GM18507 (cell line): ENCODE results near the gene SLC15A3.

Experiments used
- DNase-seq: peaks from one replicate; pipeline ENCODE4 v3.0.0; 2011; ENCODE audit warnings: low read depth; ENCODE audit not compliant: insufficient read length; ENCODE audit errors: extremely low spot score
- FAIRE-seq: peaks from 2 replicates; lab custom pipeline; 2011; peaks lifted over from hg19 to GRCh38; lab: Jason Lieb, UNC

The SLC15A3 gene

GRCh38 chr11:60951904-60952741 is at the start of gene SLC15A3:
TSS of gene SLC15A3 (minus strand) at chr11:60952176. CDS start at chr11:60951551, 625 bp downstream.
- FAIRE-seq, result peak; percentile 95
- DNase-seq, result peak; percentile 65

GRCh38 chr11:61000426-61000825 is 48.5 kb upstream of the SLC15A3 start:
- DNase-seq (no peak), FAIRE-seq (no peak)

GRCh38 chr11:60996381-60997138 is 44.6 kb upstream of the SLC15A3 start:
- DNase-seq, result no peak
- FAIRE-seq, result no peak

DNA sequence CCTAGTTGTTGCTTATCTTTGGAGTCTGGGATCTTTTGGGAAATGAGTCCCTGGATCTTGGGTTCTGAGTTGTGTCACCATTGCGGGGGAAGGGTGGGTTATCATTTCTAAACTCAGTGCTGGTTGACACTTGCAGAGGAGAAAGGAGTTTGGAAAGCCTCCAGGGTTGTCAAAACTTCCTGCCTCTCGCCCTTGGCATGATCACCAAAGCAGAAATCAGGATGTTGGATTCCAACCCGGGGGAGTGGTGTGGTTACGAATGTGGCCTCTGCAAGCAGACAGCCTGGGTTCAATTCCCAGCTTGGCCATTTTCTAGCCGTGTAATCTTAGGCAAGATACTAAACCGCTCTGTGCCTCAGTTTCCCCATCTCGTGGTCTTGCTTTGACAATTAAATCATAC is 43.8 kb upstream of the SLC15A3 start:
- DNase-seq, result no peak
- FAIRE-seq, result no peak

DNA sequence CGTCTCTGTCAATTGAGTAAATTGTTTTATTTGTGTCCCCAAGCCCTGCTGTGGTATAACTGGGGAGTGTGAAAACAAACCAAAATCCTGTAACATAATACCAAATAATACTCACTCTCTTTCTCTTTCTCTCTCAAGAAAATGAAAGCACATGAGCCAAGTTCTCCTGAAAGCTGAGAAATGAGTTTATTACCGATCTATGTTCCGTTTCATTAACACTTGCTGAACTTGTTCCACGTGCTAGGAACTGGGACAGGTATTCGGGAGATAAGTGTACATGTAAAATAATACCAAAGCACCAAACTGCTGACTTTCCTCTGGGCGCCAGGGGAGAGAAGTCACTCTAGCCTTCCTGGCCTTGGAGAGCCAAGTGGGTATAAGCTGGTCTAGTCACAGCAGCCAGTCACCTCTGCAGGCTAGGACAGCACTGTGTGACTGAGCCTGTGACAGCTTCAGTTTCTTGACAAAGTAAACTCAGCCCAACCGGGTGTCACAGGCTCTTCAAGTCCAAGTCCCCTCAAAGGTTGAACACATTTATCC is 42.6 kb upstream of the SLC15A3 start:
- no peak for FAIRE-seq

DNA sequence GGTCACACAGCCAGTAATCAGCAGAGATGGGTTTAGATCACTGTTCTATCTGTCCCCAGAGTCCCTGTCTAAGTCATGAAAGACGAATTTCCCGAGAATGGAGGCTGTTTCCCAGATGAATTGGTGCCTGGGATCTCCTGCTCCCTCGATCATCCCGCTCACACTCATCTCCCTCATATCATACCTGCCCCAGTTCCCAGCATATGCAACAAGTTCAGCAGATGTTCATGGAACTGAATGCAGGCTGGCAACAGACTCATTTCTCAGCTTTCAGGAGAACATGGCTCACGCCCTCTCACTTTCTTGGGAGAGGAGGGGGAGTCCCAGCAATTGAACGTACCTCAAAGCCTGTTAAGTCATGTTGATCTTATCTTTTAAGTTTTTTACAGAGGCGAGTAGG is 41.6 kb upstream of the SLC15A3 start:
- FAIRE-seq, result no peak
- no peak for DNase-seq

More for the DNA sequence above, 42.6 kb upstream of the SLC15A3 start:
- DNase-seq, result no peak

DNA sequence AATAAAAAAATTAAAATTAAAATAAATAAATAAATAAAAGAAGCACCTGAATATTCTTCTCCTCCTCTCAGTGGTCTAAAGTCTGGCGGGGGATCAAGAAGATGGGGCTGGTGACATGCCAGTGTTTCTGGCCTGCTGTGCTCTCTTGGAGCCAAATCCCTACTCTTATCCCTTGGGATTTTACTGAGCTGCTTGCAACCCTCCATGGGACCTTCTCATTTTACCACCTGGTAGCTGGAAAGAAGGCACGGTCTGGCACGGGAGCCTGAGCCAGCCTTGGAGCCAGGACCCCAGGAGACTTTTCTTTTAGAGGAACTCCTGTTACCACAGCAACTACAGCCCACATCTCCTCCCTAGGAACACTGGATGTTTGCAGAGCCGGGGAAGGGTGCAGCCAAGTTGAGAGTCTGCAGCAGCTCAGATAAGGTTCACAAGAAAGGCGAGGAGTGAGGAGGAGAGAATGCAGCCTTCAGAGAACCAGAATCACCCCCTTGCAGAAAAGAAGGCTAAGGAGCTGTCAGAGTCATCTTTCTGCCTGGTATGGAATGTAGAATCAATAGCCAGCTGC is 41.0 kb upstream of the SLC15A3 start:
- FAIRE-seq (no peak), DNase-seq (no peak)

DNA sequence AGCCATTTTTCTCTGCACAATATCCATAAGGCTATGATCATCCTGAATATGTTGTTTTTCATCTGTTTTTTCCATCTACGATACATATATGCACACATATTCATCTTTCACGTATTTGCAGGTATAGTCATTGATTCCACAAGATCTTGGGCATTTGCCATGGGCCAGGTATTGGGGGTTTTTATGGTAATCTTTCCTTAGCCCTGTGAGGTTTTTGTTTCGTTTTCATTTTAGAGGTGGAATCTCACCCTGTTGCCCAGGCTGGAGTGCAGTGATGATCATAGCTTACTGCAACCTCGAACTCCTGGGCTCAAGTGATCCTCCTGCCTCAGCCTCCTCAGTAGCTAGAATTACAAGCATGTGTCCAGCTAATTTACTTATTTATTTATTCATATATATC is 39.5 kb upstream of the SLC15A3 start:
- FAIRE-seq, result no peak
- DNase-seq, result no peak

DNA sequence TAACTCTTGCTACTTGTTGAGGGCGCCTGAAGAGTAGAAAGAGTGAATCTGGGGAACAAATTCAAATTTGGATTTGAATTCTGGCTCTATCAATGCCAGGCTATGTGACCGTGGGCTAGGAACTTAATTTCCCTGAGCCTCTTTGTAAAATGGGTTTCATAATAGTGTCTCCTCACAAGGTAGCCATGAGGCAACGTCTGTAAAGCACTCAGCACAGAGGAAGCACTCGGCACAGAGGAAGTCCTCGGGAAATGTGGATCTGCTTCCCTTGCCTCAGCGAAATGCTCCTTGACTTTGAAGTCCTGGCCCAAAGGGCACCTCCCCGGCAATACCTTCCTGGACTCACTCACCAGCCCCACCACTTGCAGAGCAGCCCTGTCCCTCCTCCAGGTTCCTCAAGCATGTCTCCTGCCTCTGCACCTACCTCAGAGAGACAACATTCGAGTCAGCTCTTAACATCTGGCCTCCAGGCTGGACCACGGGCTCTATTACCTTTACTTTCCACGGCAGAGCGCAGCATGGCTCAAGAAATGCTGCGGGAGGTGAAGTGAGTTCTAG is 37.2 kb upstream of the SLC15A3 start:
- no peak for DNase-seq
- FAIRE-seq, result peak; percentile 12

GRCh38 chr11:60988658-60989057 is 36.7 kb upstream of the SLC15A3 start:
- no peak for FAIRE-seq

DNA sequence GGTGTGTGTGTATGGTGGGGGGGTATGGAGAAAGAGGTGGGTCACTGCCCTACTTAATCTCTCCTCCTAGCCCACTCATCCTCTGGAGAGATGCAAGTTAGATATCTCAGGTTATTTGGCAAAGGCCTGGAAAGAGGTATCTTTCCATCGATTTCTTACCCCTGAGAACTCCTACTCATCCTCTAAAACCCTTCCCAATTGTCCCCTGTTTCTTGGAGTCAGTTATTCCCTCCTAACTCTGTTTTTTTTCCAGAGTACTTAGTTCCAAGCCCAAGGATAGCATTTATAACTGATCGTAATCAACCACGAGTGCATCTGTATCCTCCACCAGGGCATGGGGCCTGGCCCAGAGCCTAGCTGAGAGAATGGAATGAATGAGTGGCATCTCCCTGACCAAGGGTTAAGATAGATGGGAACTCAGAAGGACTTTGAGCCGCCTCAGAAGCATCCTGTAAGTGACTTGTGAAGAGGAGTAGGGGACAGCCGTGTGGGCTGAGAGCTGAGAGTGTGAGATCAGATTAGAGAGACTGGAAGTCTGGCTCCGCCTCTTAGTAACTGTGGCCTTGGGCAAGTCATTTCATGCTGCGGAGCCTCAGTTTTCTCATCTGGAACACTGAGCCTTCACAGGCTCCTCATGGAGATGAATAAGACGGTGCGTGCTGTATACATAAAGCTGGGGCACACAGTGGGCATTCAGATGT is 35.8 kb upstream of the SLC15A3 start:
- FAIRE-seq (no peak), DNase-seq (no peak)

More at GRCh38 chr11:60988658-60989057, 36.7 kb upstream of the SLC15A3 start:
- DNase-seq, result no peak

DNA sequence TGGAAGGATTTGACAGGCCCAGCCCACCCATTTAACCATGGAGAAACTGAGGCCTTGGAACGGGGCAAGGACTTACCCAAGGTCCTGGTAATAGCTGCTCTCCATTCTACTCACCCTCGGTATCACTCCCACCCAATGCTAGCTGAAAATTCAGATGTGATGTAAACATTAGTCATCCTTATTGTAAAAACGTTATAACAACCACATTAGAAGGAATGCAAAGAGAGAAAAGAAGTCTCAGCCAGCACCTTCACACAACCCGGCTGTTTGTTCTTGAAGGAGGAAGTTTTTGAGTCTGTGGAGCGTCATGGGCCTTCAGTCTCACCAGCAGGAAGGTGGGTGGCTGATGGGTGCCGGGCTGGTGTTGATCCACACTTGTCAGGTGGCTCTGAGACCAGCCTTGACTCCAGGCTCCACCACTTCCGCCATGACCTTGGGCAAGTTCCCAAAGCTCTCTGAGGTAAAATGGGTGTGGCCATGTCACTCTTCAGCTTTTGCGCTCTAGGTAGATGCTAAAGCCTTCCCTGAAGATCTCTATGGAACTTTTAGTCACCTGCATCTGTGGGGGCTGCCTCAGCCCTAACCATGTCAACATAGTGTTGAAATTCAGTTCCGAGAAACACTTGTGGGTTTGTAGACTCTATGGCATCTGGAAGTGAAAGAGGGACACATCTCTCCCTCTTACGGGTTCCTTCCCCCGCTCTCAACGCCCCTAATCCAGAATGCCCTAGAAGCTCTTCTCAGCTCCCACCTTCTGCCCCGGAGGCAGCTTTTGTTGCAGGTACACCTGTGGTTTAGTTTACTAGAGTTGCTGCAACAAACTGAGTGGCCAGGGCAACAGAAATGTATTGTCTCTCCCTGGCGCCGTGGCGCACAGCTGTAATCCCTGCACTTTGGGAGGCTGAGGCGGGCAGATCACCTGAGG is 34.3 kb upstream of the SLC15A3 start:
- FAIRE-seq, result no peak
- DNase-seq, result no peak

- no peak for FAIRE-seq
- DNase-seq, result no peak
Measured at GRCh38 chr11:60985501-60985900, 33.5 kb upstream of the SLC15A3 start.

DNA sequence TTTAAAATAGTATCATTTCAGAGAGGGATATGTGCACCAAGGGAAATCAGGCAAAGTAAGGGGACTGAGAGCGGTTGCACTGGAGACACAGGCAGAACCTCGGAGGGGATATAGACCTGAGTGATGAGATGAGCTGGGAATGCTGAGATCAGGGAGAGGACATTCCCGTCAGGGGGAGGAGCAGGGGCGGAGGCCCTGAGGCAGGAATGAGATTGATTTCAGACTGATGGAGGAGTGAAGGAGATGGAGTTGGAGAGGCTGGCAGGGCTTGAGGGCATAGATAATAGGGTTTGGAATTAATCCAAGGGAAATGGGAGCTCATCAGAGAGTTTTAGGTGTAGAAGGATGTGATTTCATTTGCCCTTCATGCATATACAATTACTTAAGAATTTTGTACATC is 32.7 kb upstream of the SLC15A3 start:
- no peak for FAIRE-seq
- no peak for DNase-seq

- DNase-seq, result no peak
- FAIRE-seq, result no peak
Measured at GRCh38 chr11:60984149-60984548, 32.2 kb upstream of the SLC15A3 start.

- DNase-seq (no peak), FAIRE-seq (no peak)
Measured at GRCh38 chr11:60982184-60982583, 30.2 kb upstream of the SLC15A3 start.

- FAIRE-seq, result no peak
Measured at GRCh38 chr11:60981515-60981914, 29.5 kb upstream of the SLC15A3 start.

More at GRCh38 chr11:60981515-60981914, 29.5 kb upstream of the SLC15A3 start:
- DNase-seq, result no peak
